ENCODE results near the gene TPM2.

Gene TPM2

GRCh38 chr9:35717132-35717870 lies 27.6 kb upstream of the TPM2 start:
- no peak for DNase-seq

- DNase-seq = no peak
These were observed 26.5 kb upstream of the TPM2 start for GRCh38 chr9:35716230-35716629.

- no peak for DNase-seq
These were observed 25.0 kb upstream of the TPM2 start for GRCh38 chr9:35714579-35715252.

GRCh38 chr9:35714123-35714522 lies 24.4 kb upstream of the TPM2 start:
- no peak for DNase-seq

GRCh38 chr9:35713578-35713977 lies 23.9 kb upstream of the TPM2 start:
- DNase-seq = no peak

GRCh38 chr9:35712762-35713400 lies 23.2 kb upstream of the TPM2 start:
- DNase-seq = no peak

GRCh38 chr9:35711501-35712428 lies 22.0 kb upstream of the TPM2 start:
- no peak for DNase-seq

GRCh38 chr9:35710818-35711500 lies 21.2 kb upstream of the TPM2 start:
- DNase-seq = no peak

GRCh38 chr9:35708146-35708545 lies 18.4 kb upstream of the TPM2 start:
- DNase-seq = no peak

- no peak for DNase-seq
These were observed 17.2 kb upstream of the TPM2 start for GRCh38 chr9:35706951-35707350.

- no peak for DNase-seq
These were observed 16.2 kb upstream of the TPM2 start for GRCh38 chr9:35705836-35706430.

GRCh38 chr9:35705372-35705771 lies 15.6 kb upstream of the TPM2 start:
- no peak for DNase-seq

- DNase-seq = no peak
These were observed 14.4 kb upstream of the TPM2 start for GRCh38 chr9:35703906-35704672.

GRCh38 chr9:35702696-35703095 lies 13.0 kb upstream of the TPM2 start:
- no peak for DNase-seq

- DNase-seq = no peak
These were observed 11.2 kb upstream of the TPM2 start for GRCh38 chr9:35700942-35701341.

- no peak for DNase-seq
These were observed 10.3 kb upstream of the TPM2 start for GRCh38 chr9:35700031-35700430.

GRCh38 chr9:35698231-35698630 lies 8.5 kb upstream of the TPM2 start:
- no peak for DNase-seq

GRCh38 chr9:35697486-35697885 lies 7.8 kb upstream of the TPM2 start:
- DNase-seq = no peak

- peak; percentile 6 for DNase-seq
These were observed 6.9 kb upstream of the TPM2 start for GRCh38 chr9:35696520-35697215.

GRCh38 chr9:35695943-35696401 lies 6.2 kb upstream of the TPM2 start:
- DNase-seq = no peak
